Common myeloid progenitor, CD34-positive (primary cell): ENCODE measurements around the gene ZSWIM9.

ENCODE experiments used
- CTCF ChIA-PET: fragments of 350-600 bp; sonication (Branson Sonifier 250); formaldehyde crosslinking; loops from one replicate; lab custom pipeline; 2021; ENCODE audit warnings: antibody characterized with exemption; lab: Charles Lee
- POLR2A ChIA-PET: fragments of 350-600 bp; sonication (Branson Sonifier 250); formaldehyde crosslinking; loops from one replicate; lab custom pipeline; 2021; ENCODE audit warnings: antibody characterized with exemption; lab: Charles Lee
- DNase-seq, 3 donors: peaks; one replicate each; pipeline versions ENCODE4 v3.0.0 to v3.0.0-alpha.2; 2013
- H3K27ac ChIP-seq, 2 experiments: 1 replicate in 1 of 2; 2 replicates in 1 of 2; pipeline ENCODE4 v1.7.0; 2013; ENCODE audit warnings: inconsistent platforms in 2 of 2, low read length in 2 of 2, mild to moderate bottlenecking in 2 of 2, low read depth in 1 of 2, moderate library complexity in 1 of 2; ENCODE audit not compliant: severe bottlenecking in 2 of 2, insufficient read depth in 1 of 2, poor library complexity in 1 of 2
- H3K27me3 ChIP-seq, 5 experiments: replicated peaks in 2 of 5; 1 replicate in 3 of 5; 2 replicates in 2 of 5; pipeline versions ENCODE4 v1.6.1 to v1.7.0; 2013; ENCODE audit warnings: low read length in 4 of 5, mild to moderate bottlenecking in 2 of 5, moderate library complexity in 2 of 5, inconsistent platforms in 1 of 5; ENCODE audit not compliant: insufficient read depth in 5 of 5, control insufficient read depth in 4 of 5
- H3K36me3 ChIP-seq, 4 experiments: 1 replicate in 2 of 4; 2 replicates in 2 of 4; pipeline versions ENCODE4 v1.6.1 to v1.7.0; 2013; ENCODE audit warnings: low read length in 3 of 4, control low read depth in 1 of 4, mild to moderate bottlenecking in 1 of 4; ENCODE audit not compliant: control insufficient read depth in 4 of 4, insufficient read depth in 4 of 4
- H3K4me1 ChIP-seq, 4 experiments: 1 replicate in 3 of 4; 2 replicates in 1 of 4; pipeline versions ENCODE4 v1.6.1 to v1.7.1; 2013; ENCODE audit warnings: low read length in 3 of 4, mild to moderate bottlenecking in 3 of 4, control low read depth in 1 of 4, inconsistent platforms in 1 of 4, moderate library complexity in 1 of 4; ENCODE audit not compliant: control insufficient read depth in 4 of 4, insufficient read depth in 4 of 4; ENCODE audit errors: control extremely low read depth in 1 of 4
- H3K4me3 ChIP-seq, 7 experiments: 1 replicate in 4 of 7; 2 replicates in 3 of 7; pipeline versions ENCODE4 v1.5.1 to v1.7.0; 2013; ENCODE audit warnings: mild to moderate bottlenecking in 7 of 7, low read length in 6 of 7, moderate library complexity in 6 of 7, inconsistent platforms in 2 of 7, low read depth in 2 of 7, control low read depth in 1 of 7; ENCODE audit not compliant: insufficient read depth in 4 of 7, control insufficient read depth in 1 of 7; ENCODE audit errors: extremely low read depth in 1 of 7
- H3K9me3 ChIP-seq, 5 experiments: 1 replicate in 4 of 5; 2 replicates in 1 of 5; pipeline versions ENCODE4 v1.6.1 to v1.7.1; 2013; ENCODE audit warnings: low read length in 4 of 5, mild to moderate bottlenecking in 2 of 5, inconsistent platforms in 1 of 5, low read depth in 1 of 5, moderate library complexity in 1 of 5; ENCODE audit not compliant: control insufficient read depth in 4 of 5, insufficient read depth in 2 of 5; ENCODE audit errors: control extremely low read depth in 1 of 5
- WGBS: methylation state at CpG from one replicate; pipeline ENCODE4 v1.1.5; 2013; ENCODE audit not compliant: insufficient coverage; 5-methylcytosine and 5-hydroxymethylcytosine counted together

Gene ZSWIM9

DNA sequence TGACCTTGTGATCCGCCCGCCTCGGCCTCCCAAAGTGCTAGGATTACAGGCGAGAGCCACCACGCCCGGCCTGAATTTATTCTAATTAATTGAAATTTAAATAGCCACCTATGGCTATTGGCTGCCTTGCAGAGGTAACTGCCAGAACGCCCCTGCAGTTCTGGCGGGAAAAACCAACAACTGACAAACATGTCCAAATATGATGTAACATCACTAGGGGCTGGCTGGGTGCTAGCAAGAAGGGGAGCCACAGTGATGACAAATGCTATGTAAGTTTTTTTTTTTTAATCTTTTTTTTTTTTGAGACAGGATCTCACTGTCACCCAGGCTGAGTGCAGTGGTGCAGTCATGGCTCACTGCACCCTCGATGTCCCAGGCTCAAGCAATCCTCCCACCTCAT, 12.9 kb downstream of the ZSWIM9 start:
- no CpG with 5 or more reads among the region's 9 CpGs for WGBS
- CTCF ChIA-PET: interaction anchor here (0.8 to 1.1 kb wide), 3 partner anchors 11 to 79 kb away, joined by 3 read pairs; no protein-coding TSS in a partner anchor
- Histone ChIP-seq H3K9me3 (peaks cover 0 to 15% (median 8%) of the 10 kb centered on the region in 5 experiments), H3K36me3 (peaks cover 8 to 35% (median 17%) of the 10 kb centered on the region in 4 experiments), H3K4me1 (no peaks in the 10 kb centered on the region), H3K27ac (no peak overlapping the region), H3K27me3 (no peaks in the 10 kb centered on the region), H3K4me3 (no peak overlapping the region)
- POLR2A ChIA-PET: no interaction called here
- peak in 1 of 3 donors; percentile 34 for DNase-seq

- Histone ChIP-seq H3K36me3 (peaks cover 10 to 34% (median 22%) of the 10 kb centered on the region in 4 experiments), H3K9me3 (peaks cover 0 to 14% (median 9%) of the 10 kb centered on the region in 5 experiments), H3K4me1 (no peaks in the 10 kb centered on the region), H3K27me3 (no peaks in the 10 kb centered on the region), H3K27ac (no peak overlapping the region), H3K4me3 (no peak overlapping the region)
- WGBS: 100% methylated on average over 2 of the region's 5 CpGs
- DNase-seq: no peak
- CTCF ChIA-PET: no interaction called here
- POLR2A ChIA-PET: no interaction called here
These were observed 15.5 kb downstream of the ZSWIM9 start for GRCh38 chr19:48186015-48186414.

GRCh38 chr19:48186541-48186991, 16.1 kb downstream of the ZSWIM9 start:
- Histone ChIP-seq H3K36me3 (peaks cover 6 to 29% (median 20%) of the 10 kb centered on the region in 4 experiments), H3K27me3 (no peaks in the 10 kb centered on the region), H3K4me3 (no peak overlapping the region), H3K27ac (no peak overlapping the region), H3K4me1 (no peaks in the 10 kb centered on the region), H3K9me3 (peaks cover 0 to 9% (median 4%) of the 10 kb centered on the region in 5 experiments)
- DNase-seq: no peak
- 100% methylated on average over 6 of the region's 8 CpGs for WGBS
- ChIA-PET POLR2A (no interaction called here), CTCF (no interaction called here)

DNA sequence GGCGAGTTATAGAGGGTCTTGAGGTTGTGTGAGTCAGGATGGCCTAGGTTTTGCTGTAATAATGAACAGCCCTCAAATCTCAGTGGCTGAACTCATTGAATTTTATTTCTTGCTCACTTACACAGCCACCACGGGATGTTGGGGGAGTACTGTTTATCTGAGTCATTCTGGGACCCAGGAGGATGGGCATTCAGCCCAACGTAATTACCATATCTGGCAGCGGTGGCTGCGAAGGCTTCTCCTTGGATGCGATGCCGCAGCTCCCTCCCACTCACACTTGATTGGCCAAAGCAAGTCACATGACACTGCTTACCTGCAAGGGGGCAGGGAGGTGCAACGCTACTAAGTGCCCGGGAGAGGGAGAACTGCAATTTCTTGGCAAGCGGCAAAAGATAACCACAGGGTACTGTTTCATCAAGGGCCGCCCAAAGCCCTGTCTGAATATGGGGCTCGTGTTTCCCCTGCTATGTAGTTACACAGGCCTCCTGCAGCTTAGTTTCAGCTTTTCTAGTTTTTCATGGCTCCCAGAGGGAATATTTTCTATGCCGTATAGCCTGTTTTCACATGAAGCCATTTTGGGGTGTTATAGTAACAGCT, 19.9 kb downstream of the ZSWIM9 start:
- peak in 2 of 3 donors; percentile 44 to 81 for DNase-seq
- WGBS: 97% methylated on average over 11 of the region's 13 CpGs
- POLR2A ChIA-PET: no interaction called here
- CTCF ChIA-PET: interaction anchor here (0.6 to 2.7 kb wide), 5 partner anchors 10 to 37 kb away, joined by 3 to 12 read pairs (median 3); no protein-coding TSS in a partner anchor
- H3K4me1 ChIP-seq: no peaks in the 10 kb centered on the region
- peaks cover 6 to 22% (median 15%) of the 10 kb centered on the region in 4 experiments for H3K36me3 ChIP-seq
- H3K4me3 ChIP-seq: no peak overlapping the region
- H3K27ac ChIP-seq: no peak overlapping the region
- no peaks in the 10 kb centered on the region for H3K27me3 ChIP-seq
- H3K9me3 ChIP-seq: peaks cover 0 to 2% (median 0%) of the 10 kb centered on the region in 5 experiments

DNA sequence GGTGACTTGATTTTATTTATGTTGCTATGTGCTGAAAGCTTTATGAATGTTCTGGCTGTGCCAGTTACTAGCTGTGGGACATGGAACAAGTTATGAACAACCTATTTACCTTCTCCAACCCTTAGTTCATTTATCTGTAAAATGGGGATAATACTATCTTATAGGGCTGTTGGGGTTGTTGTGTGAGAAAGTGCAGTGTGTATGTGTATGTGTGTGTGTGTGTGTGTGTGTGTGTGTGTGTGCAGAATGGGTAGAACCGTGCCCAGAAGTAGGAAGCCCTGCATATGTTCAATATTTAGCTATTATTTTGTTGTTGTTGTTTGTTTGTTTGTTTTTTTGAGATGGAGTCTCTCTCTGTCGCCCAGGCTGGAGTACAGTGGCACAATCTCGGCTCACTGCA, 20.4 kb downstream of the ZSWIM9 start:
- Histone ChIP-seq H3K36me3 (peaks cover 6 to 22% (median 15%) of the 10 kb centered on the region in 4 experiments), H3K4me1 (no peaks in the 10 kb centered on the region), H3K9me3 (peaks cover 0 to 2% (median 0%) of the 10 kb centered on the region in 5 experiments), H3K27ac (no peak overlapping the region), H3K27me3 (no peaks in the 10 kb centered on the region), H3K4me3 (no peak overlapping the region)
- DNase-seq: no peak
- 100% methylated on average over 2 of the region's 3 CpGs for WGBS
- ChIA-PET POLR2A (no interaction called here), CTCF (interaction anchor here (0.6 to 2.7 kb wide), 5 partner anchors 9 to 38 kb away, joined by 3 to 12 read pairs (median 3); no protein-coding TSS in a partner anchor)

- POLR2A ChIA-PET: no interaction called here
- WGBS: 89% methylated on average over 7 of the region's 7 CpGs
- Histone ChIP-seq H3K27ac (no peak overlapping the region), H3K36me3 (peaks cover 6 to 19% (median 14%) of the 10 kb centered on the region in 4 experiments), H3K9me3 (peaks cover 0 to 2% (median 0%) of the 10 kb centered on the region in 5 experiments), H3K27me3 (no peaks in the 10 kb centered on the region), H3K4me3 (no peak overlapping the region), H3K4me1 (peaks cover 0 to 9% (median 4%) of the 10 kb centered on the region in 4 experiments)
- CTCF ChIA-PET: interaction anchor here (1.0 kb wide), 2 partner anchors 10 to 13 kb away, joined by 3 read pairs; no protein-coding TSS in a partner anchor
- no peak for DNase-seq
These were observed 22.3 kb downstream of the ZSWIM9 start for GRCh38 chr19:48192750-48193149.
